Measurements from ENCODE around the gene SH2D3C. TPM values are rescaled to one million over a fixed set of nuclear protein-coding genes. Genes with fewer than 3 reads are reported as not detected.

SH2D3C gene
- total and polyA plus RNA-seq, 2 of the 8 experiments (the other 6 are each of a cell fraction or from before 2014, with no cell fraction given) = 6.4 to 8.1 TPM

GRCh38 chr9:127801955-127802575 is 23.6 kb upstream of the SH2D3C start:
- H2BK20ac ChIP-seq (ENCODE audit: low read length) = no peak overlapping the region
- peak; percentile 36 for FAIRE-seq
- peaks cover 0 to 15% of the 10 kb centered on the region in 2 experiments; a peak in 2 of 4 replicates for H3K79me2 ChIP-seq (ENCODE audit: control insufficient read depth in 1 of 2, insufficient read depth in 2 of 2, low read length in 2 of 2)
- peak overlapping the region; percentile 49 for H3K56ac ChIP-seq (replicated peaks; ENCODE audit: insufficient read length, low read depth, low read length)
- peaks cover 0 to 3% of the 10 kb centered on the region in 2 experiments for H4K20me1 ChIP-seq (replicated peaks in 1 of 2; ENCODE audit: control insufficient read depth in 1 of 2, insufficient read depth in 2 of 2, low read length in 2 of 2)
- H2AK5ac ChIP-seq (ENCODE audit: low read depth, low read length) = no peak overlapping the region
- peaks cover 0 to 3% (median under 1%) of the 10 kb centered on the region in 4 experiments; a peak in 2 of 8 replicates for H3K36me3 ChIP-seq (ENCODE audit: control insufficient read depth in 2 of 4, insufficient read depth in 4 of 4, low read length in 3 of 4)
- 38% methylated on average over 10 of the region's 10 CpGs; no CpG with 5 or more reads in 1 of the 2 experiments for WGBS, 2 experiments (ENCODE audit: extremely low coverage in 1 of 2, insufficient coverage in 1 of 2, insufficient read length in 1 of 2, insufficient replicate concordance in 2 of 2, low coverage in 1 of 2, low lambda C conversion rate in 2 of 2, missing lambda C conversion rate in 1 of 2)
- peak overlapping the region; percentile 90 for H3K18ac ChIP-seq (ENCODE audit: extremely low read depth, low read length)
- H3K9ac ChIP-seq (replicated peaks in 1 of 4; ENCODE audit: extremely low read depth in 1 of 4, low read depth in 3 of 4, low read length in 3 of 4) = peak overlapping the region in 3 of 4 experiments; percentile 36 to 69 (median 42); a peak in 3 of 7 replicates
- no peak overlapping the region for H2AFZ ChIP-seq (ENCODE audit: low read length)
- peak overlapping the region; percentile 71 for H4K5ac ChIP-seq (ENCODE audit: insufficient read length, low read depth, low read length)
- H3K79me1 ChIP-seq (ENCODE audit: low read depth, low read length) = peaks cover 7% of the 10 kb centered on the region
- H4K91ac ChIP-seq (replicated peaks; ENCODE audit: insufficient read length, low read length) = peak overlapping the region; percentile 56
- H3K4me1 ChIP-seq (replicated peaks in 1 of 4; ENCODE audit: control insufficient read depth in 3 of 4, insufficient read depth in 4 of 4, low read length in 3 of 4) = peaks cover 5 to 9% (median 6%) of the 10 kb centered on the region in 4 experiments; a peak in 6 of 7 replicates
- peaks cover 8% of the 10 kb centered on the region; the same call in 1 of the 2 replicates for H3K23me2 ChIP-seq (ENCODE audit: low read depth, low read length)
- H2BK12ac ChIP-seq (ENCODE audit: low read depth, low read length) = no peak overlapping the region
- H4K8ac ChIP-seq (ENCODE audit: extremely low read depth, insufficient read depth, low read length) = no peak overlapping the region
- peak overlapping the region; percentile 40 for H2BK5ac ChIP-seq (ENCODE audit: low read depth, low read length)
- no peak for DNase-seq (ENCODE audit: low read depth in 1 of 2, low spot score in 2 of 2)
- ChIA-PET CTCF (ENCODE audit: partially characterized antibody) (interaction anchor here (0.6 to 2.4 kb wide), 13 partner anchors 9 to 244 kb away, joined by 3 to 19 read pairs (median 4); partner anchors contain the start of genes AK1 and SH2D3C), POLR2A (ENCODE audit: partially characterized antibody) (interaction anchor here (0.5 to 10.3 kb wide), 13 partner anchors 13 to 128 kb away, joined by 3 to 140 read pairs (median 5); partner anchors contain the start of genes CDK9, PIP5KL1, SH2D3C and TOR2A)
- H2BK120ac ChIP-seq (replicated peaks; ENCODE audit: low read depth, low read length) = no peak overlapping the region
- peak overlapping the region; percentile 85 to 96 for H3K4me2 ChIP-seq (ENCODE audit: insufficient read depth in 1 of 2, low read depth in 2 of 2, low read length in 2 of 2)
- H2BK15ac ChIP-seq (ENCODE audit: low read length) = no peak overlapping the region; the same call in 1 of the 2 replicates
- no peak overlapping the region for H3K4ac ChIP-seq (replicated peaks; ENCODE audit: insufficient read length, low read depth, low read length)
- peak overlapping the region; percentile 53 to 86 (median 70) for H3K4me3 ChIP-seq (ENCODE audit: extremely low read depth in 1 of 4, insufficient read depth in 2 of 4, low read depth in 3 of 4, low read length in 4 of 4)
- H3K27ac ChIP-seq (ENCODE audit: low read depth, low read length) = no peak overlapping the region
- no peaks in the 10 kb centered on the region for H3K27me3 ChIP-seq (replicated peaks in 1 of 4; ENCODE audit: control insufficient read depth in 3 of 4, extremely low read depth in 1 of 4, insufficient read depth in 3 of 4, low read length in 3 of 4)
- H3K14ac ChIP-seq (ENCODE audit: insufficient read length) = no peak overlapping the region
- H3K9me3 ChIP-seq (ENCODE audit: insufficient read depth in 2 of 2, low read depth in 1 of 2, low read length in 1 of 2) = no peaks in the 10 kb centered on the region
- no peak overlapping the region for H3K23ac ChIP-seq (ENCODE audit: insufficient read length)
- TF ChIP-seq SIN3A (conservative IDR thresholded peaks at IDR 0.05 in 1 of 2, IDR thresholded peaks at IDR 0.05 in 1 of 2; ENCODE audit: low read depth in 1 of 2, low read length in 2 of 2) = peak; percentile 63 to 86; a peak in 2 of 4 replicates
- no peak for TF ChIP-seq CTBP2 (IDR thresholded peaks at IDR 0.05; ENCODE audit: borderline replicate concordance, insufficient read depth, insufficient read length, low read length)
- peak; percentile 91 for TF ChIP-seq SAP30 (IDR thresholded peaks at IDR 0.05; ENCODE audit: insufficient read depth, insufficient replicate concordance, low read length)
- TF ChIP-seq RXRA (IDR thresholded peaks at IDR 0.05; ENCODE audit: insufficient read depth, low read depth, low read length) = no peak
- TF ChIP-seq RAD21 (IDR thresholded peaks at IDR 0.05 in 1 of 2, conservative IDR thresholded peaks at IDR 0.05 in 1 of 2; ENCODE audit: low read depth in 2 of 2, low read length in 2 of 2) = peak in 1 of 2 experiments; percentile 25; a peak in 1 of 4 replicates
- TF ChIP-seq, protein P1, sequence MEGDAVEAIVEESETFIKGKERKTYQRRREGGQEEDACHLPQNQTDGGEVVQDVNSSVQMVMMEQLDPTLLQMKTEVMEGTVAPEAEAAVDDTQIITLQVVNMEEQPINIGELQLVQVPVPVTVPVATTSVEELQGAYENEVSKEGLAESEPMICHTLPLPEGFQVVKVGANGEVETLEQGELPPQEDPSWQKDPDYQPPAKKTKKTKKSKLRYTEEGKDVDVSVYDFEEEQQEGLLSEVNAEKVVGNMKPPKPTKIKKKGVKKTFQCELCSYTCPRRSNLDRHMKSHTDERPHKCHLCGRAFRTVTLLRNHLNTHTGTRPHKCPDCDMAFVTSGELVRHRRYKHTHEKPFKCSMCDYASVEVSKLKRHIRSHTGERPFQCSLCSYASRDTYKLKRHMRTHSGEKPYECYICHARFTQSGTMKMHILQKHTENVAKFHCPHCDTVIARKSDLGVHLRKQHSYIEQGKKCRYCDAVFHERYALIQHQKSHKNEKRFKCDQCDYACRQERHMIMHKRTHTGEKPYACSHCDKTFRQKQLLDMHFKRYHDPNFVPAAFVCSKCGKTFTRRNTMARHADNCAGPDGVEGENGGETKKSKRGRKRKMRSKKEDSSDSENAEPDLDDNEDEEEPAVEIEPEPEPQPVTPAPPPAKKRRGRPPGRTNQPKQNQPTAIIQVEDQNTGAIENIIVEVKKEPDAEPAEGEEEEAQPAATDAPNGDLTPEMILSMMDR (IDR thresholded peaks at IDR 0.05; ENCODE audit: control extremely low read depth in 1 of 3, insufficient read depth in 1 of 3, low read depth in 1 of 3, low read length in 3 of 3) = peak in 2 of 3 experiments; percentile 19 to 34; a peak in 2 of 4 replicates
- TF ChIP-seq TCF12 (IDR thresholded peaks at IDR 0.05; ENCODE audit: low read depth, low read length) = peak; percentile 91; the same call in 1 of the 2 replicates
